SK-N-SH (cell line): Measurements from ENCODE around the gene TSC1.

Source experiments
- CHD2 ChIP-seq: fragments of 150-350 bp; IDR thresholded peaks from 2 replicates; pipeline ENCODE4 v1.6.1; 2018; ENCODE audit warnings: low read length; ENCODE audit not compliant: partially characterized antibody
- ELF1 ChIP-seq: IDR thresholded peaks from 2 replicates; pipeline ENCODE4 v1.4.0; 2012
- FOSL2 ChIP-seq: IDR thresholded peaks from 2 replicates; pipeline ENCODE4 v1.4.0; 2012; ENCODE audit warnings: low read depth, mild to moderate bottlenecking, moderate library complexity, borderline replicate concordance
- GABPA ChIP-seq: IDR thresholded peaks from 2 replicates; pipeline ENCODE4 v1.4.0; 2012; ENCODE audit warnings: low read depth, mild to moderate bottlenecking
- POLR2AphosphoS5 ChIP-seq: IDR thresholded peaks from 2 replicates; pipeline ENCODE4 v1.6.1; 2012; ENCODE audit warnings: low read depth, low read length
- RAD21 ChIP-seq: IDR thresholded peaks from 2 replicates; pipeline ENCODE4 v1.6.1; 2012; ENCODE audit warnings: mild to moderate bottlenecking, low read length
- SIN3A ChIP-seq: IDR thresholded peaks from 2 replicates; pipeline ENCODE4 v1.6.1; 2012; ENCODE audit warnings: low read depth, mild to moderate bottlenecking, low read length, moderate library complexity, borderline replicate concordance
- TCF12 ChIP-seq: IDR thresholded peaks from 2 replicates; pipeline ENCODE4 v1.4.0; 2012
- TF ChIP-seq, protein P1 (sequence below): fragments of 200-600 bp; sonication (generic); IDR thresholded peaks from 2 replicates; pipeline ENCODE4 v1.6.1; 2017; ENCODE audit warnings: antibody characterized with exemption, mild to moderate bottlenecking, moderate library complexity
- TF ChIP-seq, protein P2 (sequence below): IDR thresholded peaks from 2 replicates; pipeline ENCODE4 v1.6.1; 2012; ENCODE audit warnings: mild to moderate bottlenecking, low read depth, low read length, moderate library complexity

- TF ChIP-seq, protein P1, sequence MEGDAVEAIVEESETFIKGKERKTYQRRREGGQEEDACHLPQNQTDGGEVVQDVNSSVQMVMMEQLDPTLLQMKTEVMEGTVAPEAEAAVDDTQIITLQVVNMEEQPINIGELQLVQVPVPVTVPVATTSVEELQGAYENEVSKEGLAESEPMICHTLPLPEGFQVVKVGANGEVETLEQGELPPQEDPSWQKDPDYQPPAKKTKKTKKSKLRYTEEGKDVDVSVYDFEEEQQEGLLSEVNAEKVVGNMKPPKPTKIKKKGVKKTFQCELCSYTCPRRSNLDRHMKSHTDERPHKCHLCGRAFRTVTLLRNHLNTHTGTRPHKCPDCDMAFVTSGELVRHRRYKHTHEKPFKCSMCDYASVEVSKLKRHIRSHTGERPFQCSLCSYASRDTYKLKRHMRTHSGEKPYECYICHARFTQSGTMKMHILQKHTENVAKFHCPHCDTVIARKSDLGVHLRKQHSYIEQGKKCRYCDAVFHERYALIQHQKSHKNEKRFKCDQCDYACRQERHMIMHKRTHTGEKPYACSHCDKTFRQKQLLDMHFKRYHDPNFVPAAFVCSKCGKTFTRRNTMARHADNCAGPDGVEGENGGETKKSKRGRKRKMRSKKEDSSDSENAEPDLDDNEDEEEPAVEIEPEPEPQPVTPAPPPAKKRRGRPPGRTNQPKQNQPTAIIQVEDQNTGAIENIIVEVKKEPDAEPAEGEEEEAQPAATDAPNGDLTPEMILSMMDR, result no peak
- no peak for TF ChIP-seq ELF1
- TF ChIP-seq CHD2, result no peak
- no peak for TF ChIP-seq FOSL2
- no peak for TF ChIP-seq GABPA
- TF ChIP-seq, protein P2, sequence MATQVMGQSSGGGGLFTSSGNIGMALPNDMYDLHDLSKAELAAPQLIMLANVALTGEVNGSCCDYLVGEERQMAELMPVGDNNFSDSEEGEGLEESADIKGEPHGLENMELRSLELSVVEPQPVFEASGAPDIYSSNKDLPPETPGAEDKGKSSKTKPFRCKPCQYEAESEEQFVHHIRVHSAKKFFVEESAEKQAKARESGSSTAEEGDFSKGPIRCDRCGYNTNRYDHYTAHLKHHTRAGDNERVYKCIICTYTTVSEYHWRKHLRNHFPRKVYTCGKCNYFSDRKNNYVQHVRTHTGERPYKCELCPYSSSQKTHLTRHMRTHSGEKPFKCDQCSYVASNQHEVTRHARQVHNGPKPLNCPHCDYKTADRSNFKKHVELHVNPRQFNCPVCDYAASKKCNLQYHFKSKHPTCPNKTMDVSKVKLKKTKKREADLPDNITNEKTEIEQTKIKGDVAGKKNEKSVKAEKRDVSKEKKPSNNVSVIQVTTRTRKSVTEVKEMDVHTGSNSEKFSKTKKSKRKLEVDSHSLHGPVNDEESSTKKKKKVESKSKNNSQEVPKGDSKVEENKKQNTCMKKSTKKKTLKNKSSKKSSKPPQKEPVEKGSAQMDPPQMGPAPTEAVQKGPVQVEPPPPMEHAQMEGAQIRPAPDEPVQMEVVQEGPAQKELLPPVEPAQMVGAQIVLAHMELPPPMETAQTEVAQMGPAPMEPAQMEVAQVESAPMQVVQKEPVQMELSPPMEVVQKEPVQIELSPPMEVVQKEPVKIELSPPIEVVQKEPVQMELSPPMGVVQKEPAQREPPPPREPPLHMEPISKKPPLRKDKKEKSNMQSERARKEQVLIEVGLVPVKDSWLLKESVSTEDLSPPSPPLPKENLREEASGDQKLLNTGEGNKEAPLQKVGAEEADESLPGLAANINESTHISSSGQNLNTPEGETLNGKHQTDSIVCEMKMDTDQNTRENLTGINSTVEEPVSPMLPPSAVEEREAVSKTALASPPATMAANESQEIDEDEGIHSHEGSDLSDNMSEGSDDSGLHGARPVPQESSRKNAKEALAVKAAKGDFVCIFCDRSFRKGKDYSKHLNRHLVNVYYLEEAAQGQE, result no peak
- no peak for TF ChIP-seq SIN3A
- TF ChIP-seq POLR2AphosphoS5, result no peak
- TF ChIP-seq RAD21, result no peak
- no peak for TF ChIP-seq TCF12
These were observed 97.4 kb downstream of the TSC1 start for GRCh38 chr9:132846918-132847515.
